Thyroid gland (tissue), 4 donors: ENCODE data around the gene TFB1M.

Source experiments
- POLR2A ChIP-seq, 2 donors: fragments of 450-650 bp; IDR thresholded peaks; one replicate each; pipeline ENCODE4 v1.6.1; 2017; ENCODE audit warnings: antibody characterized with exemption in 2 of 2, mild to moderate bottlenecking in 2 of 2, moderate library complexity in 1 of 2
- TF ChIP-seq, protein P1 (sequence below), 6 experiments: fragments of 200-600 bp in 3 of 6; fragments of 450-650 bp in 3 of 6; sonication (generic) in 3 of 6; IDR thresholded peaks; one replicate each; pipeline ENCODE4 v1.5.1; 2016 to 2019; ENCODE audit warnings: antibody characterized with exemption in 6 of 6, mild to moderate bottlenecking in 2 of 6, inconsistent platforms in 1 of 6, moderate library complexity in 1 of 6

DNA sequence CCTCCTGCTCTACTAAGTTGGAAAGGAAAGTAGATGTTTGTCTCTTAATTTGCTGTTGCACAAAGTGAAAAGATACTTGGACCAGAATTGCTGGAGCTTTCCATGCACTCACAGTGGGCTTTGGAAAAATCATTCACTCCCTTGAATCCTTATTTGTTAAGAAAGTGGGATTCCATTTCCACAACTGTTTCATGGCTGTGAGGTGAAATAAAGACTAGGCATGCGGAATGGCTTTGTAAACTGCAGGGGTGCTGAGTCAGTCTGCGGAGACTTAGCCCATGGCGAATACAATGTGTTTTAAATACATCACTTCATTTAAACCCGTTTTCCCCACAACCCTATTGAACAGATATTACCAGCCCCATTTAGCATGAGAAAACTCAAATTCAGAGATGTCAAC lies 87.2 kb downstream of the TFB1M start:
- TF ChIP-seq, protein P1, sequence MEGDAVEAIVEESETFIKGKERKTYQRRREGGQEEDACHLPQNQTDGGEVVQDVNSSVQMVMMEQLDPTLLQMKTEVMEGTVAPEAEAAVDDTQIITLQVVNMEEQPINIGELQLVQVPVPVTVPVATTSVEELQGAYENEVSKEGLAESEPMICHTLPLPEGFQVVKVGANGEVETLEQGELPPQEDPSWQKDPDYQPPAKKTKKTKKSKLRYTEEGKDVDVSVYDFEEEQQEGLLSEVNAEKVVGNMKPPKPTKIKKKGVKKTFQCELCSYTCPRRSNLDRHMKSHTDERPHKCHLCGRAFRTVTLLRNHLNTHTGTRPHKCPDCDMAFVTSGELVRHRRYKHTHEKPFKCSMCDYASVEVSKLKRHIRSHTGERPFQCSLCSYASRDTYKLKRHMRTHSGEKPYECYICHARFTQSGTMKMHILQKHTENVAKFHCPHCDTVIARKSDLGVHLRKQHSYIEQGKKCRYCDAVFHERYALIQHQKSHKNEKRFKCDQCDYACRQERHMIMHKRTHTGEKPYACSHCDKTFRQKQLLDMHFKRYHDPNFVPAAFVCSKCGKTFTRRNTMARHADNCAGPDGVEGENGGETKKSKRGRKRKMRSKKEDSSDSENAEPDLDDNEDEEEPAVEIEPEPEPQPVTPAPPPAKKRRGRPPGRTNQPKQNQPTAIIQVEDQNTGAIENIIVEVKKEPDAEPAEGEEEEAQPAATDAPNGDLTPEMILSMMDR (IDR thresholded peaks at IDR 0.05): no peak
- TF ChIP-seq POLR2A (IDR thresholded peaks at IDR 0.05): no peak
